Colonic mucosa (tissue), 4 donors: ENCODE data around the gene RABGAP1L. TPM values are rescaled to one million over a fixed set of nuclear protein-coding genes. Genes with fewer than 3 reads are reported as not detected.

Experiments used
- DNase-seq: peaks from one replicate; pipeline ENCODE4 v3.0.0-alpha.2; 2020
- H3K27ac ChIP-seq: fragments of 200-600 bp; one replicate; pipeline ENCODE4 v1.8.0; 2021
- H3K27me3 ChIP-seq: fragments of 200-600 bp; one replicate; pipeline ENCODE4 v1.8.0; 2021
- H3K36me3 ChIP-seq: fragments of 200-600 bp; one replicate; pipeline ENCODE4 v1.8.0; 2021
- H3K4me1 ChIP-seq: fragments of 200-600 bp; one replicate; pipeline ENCODE4 v1.8.0; 2021; ENCODE audit warnings: mild to moderate bottlenecking
- H3K4me3 ChIP-seq: fragments of 200-600 bp; one replicate; pipeline ENCODE4 v1.8.0; 2021
- H3K9ac ChIP-seq, 2 donors: one replicate each; pipeline ENCODE4 v1.7.0; 2013; ENCODE audit warnings: control low read depth in 2 of 2, low read depth in 2 of 2, low read length in 2 of 2
- H3K9me3 ChIP-seq: fragments of 200-600 bp; one replicate; pipeline ENCODE4 v1.8.0; 2021
- intact Hi-C: fragments of 100-400 bp; cut with DNase I; formaldehyde crosslinking; loops from one replicate; pipeline ENCODE4 v1.14.1; 2022
- total RNA-seq, 2 donors: library from RNA; stranded (reverse); fragmentation: NEBNext Ultra II Directional in 1 of 2; extraction: Animal tissue kit (Norgen Biotek cat#: 25700) in 1 of 2; gene quantifications; one replicate each; pipeline ENCODE4 v1.2.1, GENCODE V29; 2021
- TF ChIP-seq, protein P1 (sequence below): fragments of 200-600 bp; IDR thresholded peaks from one replicate; pipeline ENCODE4 v1.8.0; 2022; ENCODE audit warnings: antibody characterized with exemption, mild to moderate bottlenecking
- donor health status: healthy.
- donor health status: DM: no; HTN: no; CAD: no.
- donor health status: DM: no; HTN: no; CAD: no.

Gene RABGAP1L
- total RNA-seq, 2 donors from 2014 or later: 50.3 to 87.0 TPM

DNA sequence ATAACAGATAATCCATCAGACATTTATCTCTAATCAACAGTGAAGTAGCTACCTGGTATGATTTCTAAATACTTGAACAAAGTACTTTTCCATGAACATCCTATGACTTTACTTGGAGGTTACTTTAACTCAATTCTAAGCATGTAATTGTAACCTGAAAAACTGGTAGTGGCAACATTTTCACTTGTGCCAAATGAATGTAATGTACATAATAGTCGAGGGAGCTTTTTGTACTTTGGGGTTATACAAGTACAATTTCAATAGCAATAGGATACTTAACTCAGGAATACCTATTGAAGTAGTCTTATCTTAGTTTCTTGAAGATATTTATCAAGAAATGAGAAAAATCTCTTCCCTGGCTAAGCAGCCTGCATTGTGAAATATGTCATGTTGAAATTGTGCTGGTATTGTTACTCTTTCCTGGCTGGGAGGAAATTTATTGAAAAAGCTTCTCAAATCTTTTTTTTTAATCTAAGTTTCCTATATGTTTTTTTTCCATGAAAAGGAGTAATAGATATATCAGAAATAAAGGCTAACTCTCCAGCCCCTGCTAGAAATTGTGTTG, 806.8 kb downstream of the RABGAP1L start:
- H3K9me3 ChIP-seq: no peaks in the 10 kb centered on the region
- no peak for DNase-seq
- H3K36me3 ChIP-seq: no peaks in the 10 kb centered on the region
- H3K4me3 ChIP-seq: no peak overlapping the region
- H3K27ac ChIP-seq: peak overlapping the region; percentile 62
- H3K9ac ChIP-seq: peak overlapping the region; percentile 5 to 47
- H3K4me1 ChIP-seq: peaks cover 17% of the 10 kb centered on the region
- intact Hi-C loops: no loop called here
- H3K27me3 ChIP-seq: no peaks in the 10 kb centered on the region
- TF ChIP-seq, protein P1, sequence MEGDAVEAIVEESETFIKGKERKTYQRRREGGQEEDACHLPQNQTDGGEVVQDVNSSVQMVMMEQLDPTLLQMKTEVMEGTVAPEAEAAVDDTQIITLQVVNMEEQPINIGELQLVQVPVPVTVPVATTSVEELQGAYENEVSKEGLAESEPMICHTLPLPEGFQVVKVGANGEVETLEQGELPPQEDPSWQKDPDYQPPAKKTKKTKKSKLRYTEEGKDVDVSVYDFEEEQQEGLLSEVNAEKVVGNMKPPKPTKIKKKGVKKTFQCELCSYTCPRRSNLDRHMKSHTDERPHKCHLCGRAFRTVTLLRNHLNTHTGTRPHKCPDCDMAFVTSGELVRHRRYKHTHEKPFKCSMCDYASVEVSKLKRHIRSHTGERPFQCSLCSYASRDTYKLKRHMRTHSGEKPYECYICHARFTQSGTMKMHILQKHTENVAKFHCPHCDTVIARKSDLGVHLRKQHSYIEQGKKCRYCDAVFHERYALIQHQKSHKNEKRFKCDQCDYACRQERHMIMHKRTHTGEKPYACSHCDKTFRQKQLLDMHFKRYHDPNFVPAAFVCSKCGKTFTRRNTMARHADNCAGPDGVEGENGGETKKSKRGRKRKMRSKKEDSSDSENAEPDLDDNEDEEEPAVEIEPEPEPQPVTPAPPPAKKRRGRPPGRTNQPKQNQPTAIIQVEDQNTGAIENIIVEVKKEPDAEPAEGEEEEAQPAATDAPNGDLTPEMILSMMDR: no peak

- H3K4me3 ChIP-seq: no peak overlapping the region
These were observed 808.8 kb downstream of the RABGAP1L start for GRCh38 chr1:174967845-174968705.

DNA sequence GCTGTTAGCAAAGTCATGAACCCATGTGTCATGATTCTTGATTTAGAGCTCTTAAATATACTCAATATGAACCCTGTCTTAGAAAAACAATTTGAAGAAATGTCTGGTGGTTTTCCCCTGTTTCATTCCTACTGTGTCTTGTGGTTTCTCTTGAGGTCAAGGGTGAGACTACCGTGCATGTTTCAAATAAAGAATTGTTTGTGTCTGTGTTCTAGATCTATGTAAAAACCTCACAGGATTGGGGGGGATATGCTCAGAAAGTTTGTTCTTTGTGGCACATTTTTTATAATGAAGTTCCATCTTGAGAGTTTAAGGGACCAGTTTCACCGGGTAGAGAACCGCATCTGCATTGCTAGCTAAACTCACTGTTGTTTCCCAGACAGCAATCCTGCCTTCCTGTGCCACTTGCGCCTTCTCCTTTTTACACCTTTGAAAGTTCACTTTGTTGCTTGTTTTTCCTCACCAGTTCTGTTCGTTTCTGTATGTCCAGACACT, 809.5 kb downstream of the RABGAP1L start:
- TF ChIP-seq, protein P1: no peak
- Histone ChIP-seq H3K9ac (no peak overlapping the region), H3K27me3 (no peaks in the 10 kb centered on the region), H3K27ac (peak overlapping the region; percentile 62), H3K9me3 (no peaks in the 10 kb centered on the region), H3K4me3 (no peak overlapping the region), H3K4me1 (peaks cover 12% of the 10 kb centered on the region), H3K36me3 (no peaks in the 10 kb centered on the region)
- DNase-seq: no peak
- intact Hi-C loops: no loop called here

More at GRCh38 chr1:174967845-174968705, 808.8 kb downstream of the RABGAP1L start:
- TF ChIP-seq, protein P1: no peak
- no peaks in the 10 kb centered on the region for H3K9me3 ChIP-seq
- intact Hi-C loops: no loop called here
- peak overlapping the region; percentile 62 for H3K27ac ChIP-seq
- no peak for DNase-seq
- no peaks in the 10 kb centered on the region for H3K27me3 ChIP-seq
- H3K36me3 ChIP-seq: no peaks in the 10 kb centered on the region
- H3K9ac ChIP-seq: peak overlapping the region in 1 of 2 donors; percentile 21
- H3K4me1 ChIP-seq: peaks cover 17% of the 10 kb centered on the region

DNA sequence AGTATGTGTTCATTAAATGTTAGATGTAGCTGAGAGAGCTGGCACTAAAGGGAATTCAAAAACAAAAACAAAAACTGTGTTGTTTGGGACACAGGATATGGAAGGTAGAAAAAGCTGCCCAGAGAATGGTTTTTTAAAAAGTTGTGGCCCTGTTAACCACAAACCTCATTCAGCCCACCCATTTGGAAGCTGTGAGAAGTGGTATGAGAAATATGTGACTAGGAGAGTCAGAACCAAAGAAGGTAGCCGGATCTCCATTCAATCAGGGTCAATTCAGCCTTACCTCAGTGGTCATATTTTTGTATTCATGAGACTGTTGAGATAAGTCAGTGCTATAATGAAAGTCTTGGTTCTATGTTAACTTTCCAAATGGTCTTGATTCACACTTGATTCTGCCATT, 810.7 kb downstream of the RABGAP1L start:
- no peak overlapping the region for H3K9ac ChIP-seq
- peaks cover 7% of the 10 kb centered on the region for H3K4me1 ChIP-seq
- TF ChIP-seq, protein P1: no peak
- H3K36me3 ChIP-seq: no peaks in the 10 kb centered on the region
- no peak overlapping the region for H3K4me3 ChIP-seq
- DNase-seq: no peak
- intact Hi-C loops: no loop called here
- no peaks in the 10 kb centered on the region for H3K27me3 ChIP-seq
- no peak overlapping the region for H3K27ac ChIP-seq
- H3K9me3 ChIP-seq: no peaks in the 10 kb centered on the region

DNA sequence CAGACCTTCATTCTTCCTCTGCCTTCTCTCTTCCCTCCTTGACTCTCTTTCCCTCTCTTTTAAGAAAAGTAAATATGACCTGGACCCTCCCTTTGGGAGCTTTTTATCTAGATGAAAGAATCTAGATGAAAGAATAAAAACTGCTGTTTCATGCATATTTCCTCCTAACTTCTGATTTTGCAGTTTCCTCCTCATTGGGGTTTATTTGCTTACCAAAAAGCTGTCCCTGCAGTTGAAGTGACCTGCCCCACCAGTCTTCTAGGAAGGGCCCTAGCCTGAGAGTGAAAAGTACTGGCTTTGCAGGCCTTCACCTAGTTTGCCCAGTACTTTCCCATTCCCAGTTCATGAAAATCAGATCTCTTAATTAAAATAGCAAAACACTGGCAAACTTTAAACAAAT, 812.1 kb downstream of the RABGAP1L start:
- TF ChIP-seq, protein P1: no peak
- intact Hi-C loops: no loop called here
- H3K4me3 ChIP-seq: no peak overlapping the region
- H3K27me3 ChIP-seq: no peaks in the 10 kb centered on the region
- no peak overlapping the region for H3K27ac ChIP-seq
- H3K36me3 ChIP-seq: no peaks in the 10 kb centered on the region
- no peaks in the 10 kb centered on the region for H3K9me3 ChIP-seq
- H3K4me1 ChIP-seq: no peaks in the 10 kb centered on the region
- H3K9ac ChIP-seq: no peak overlapping the region
- no peak for DNase-seq
